Mesenchymal stem cell (in vitro differentiated cells and primary cell): ENCODE measurements around the gene RAB3GAP1.

Experiments
- DNase-seq: peaks from one replicate; pipeline ENCODE4 v3.0.0-alpha.2; 2013
- H2AFZ ChIP-seq: one replicate; pipeline ENCODE4 v1.6.1; 2013; ENCODE audit warnings: low read depth, mild to moderate bottlenecking, control low read depth, inconsistent platforms, low read length, moderate library complexity
- H2AK5ac ChIP-seq: 2 replicates; pipeline ENCODE4 v1.6.1; 2013; ENCODE audit warnings: low read length, moderate library complexity, mild to moderate bottlenecking, inconsistent platforms; ENCODE audit not compliant: severe bottlenecking
- H2BK120ac ChIP-seq: one replicate; pipeline ENCODE4 v1.6.1; 2013; ENCODE audit warnings: low read depth, mild to moderate bottlenecking, inconsistent platforms, low read length, moderate library complexity
- H2BK12ac ChIP-seq, 2 experiments: one replicate each; pipeline ENCODE4 v1.6.1; 2013; ENCODE audit warnings: inconsistent platforms in 2 of 2, low read length in 2 of 2, mild to moderate bottlenecking in 2 of 2, moderate library complexity in 2 of 2, control low read depth in 1 of 2
- H2BK15ac ChIP-seq: one replicate; pipeline ENCODE4 v1.6.1; 2013; ENCODE audit warnings: mild to moderate bottlenecking, low read depth, inconsistent platforms; ENCODE audit not compliant: poor library complexity, severe bottlenecking
- H2BK5ac ChIP-seq: 2 replicates; pipeline ENCODE4 v1.6.1; 2013; ENCODE audit warnings: low read depth, mild to moderate bottlenecking, low read length, control low read depth, inconsistent platforms; ENCODE audit not compliant: poor library complexity, severe bottlenecking
- H3K14ac ChIP-seq, 2 experiments: one replicate each; pipeline ENCODE4 v1.6.1; 2013; ENCODE audit warnings: inconsistent platforms in 2 of 2, low read length in 2 of 2, control low read depth in 1 of 2, mild to moderate bottlenecking in 1 of 2, moderate library complexity in 1 of 2
- H3K18ac ChIP-seq, 2 experiments: one replicate each; pipeline ENCODE4 v1.6.1; 2013; ENCODE audit warnings: inconsistent platforms in 2 of 2, low read length in 2 of 2, control low read depth in 1 of 2, low read depth in 1 of 2, mild to moderate bottlenecking in 1 of 2
- H3K23ac ChIP-seq, 2 experiments: one replicate each; pipeline ENCODE4 v1.6.1; 2013; ENCODE audit warnings: inconsistent platforms in 2 of 2, low read length in 2 of 2, mild to moderate bottlenecking in 2 of 2, moderate library complexity in 2 of 2, control low read depth in 1 of 2
- H3K27ac ChIP-seq: 2 replicates; pipeline ENCODE4 v1.5.1; 2013; ENCODE audit warnings: mild to moderate bottlenecking, moderate library complexity, low read length, control low read depth, inconsistent platforms; ENCODE audit not compliant: poor library complexity, severe bottlenecking
- H3K27me3 ChIP-seq, 2 experiments: 2 replicates each; pipeline versions ENCODE4 v1.6.1 to v1.7.0; 2013; ENCODE audit warnings: low read length in 2 of 2, mild to moderate bottlenecking in 2 of 2, moderate library complexity in 2 of 2, control low read depth in 1 of 2, inconsistent platforms in 1 of 2; ENCODE audit not compliant: control insufficient read depth in 1 of 2, insufficient read depth in 1 of 2
- H3K36me3 ChIP-seq, 2 experiments: 2 replicates each; pipeline versions ENCODE4 v1.6.1 to v1.7.0; 2013; ENCODE audit warnings: low read length in 2 of 2, control low read depth in 1 of 2, inconsistent platforms in 1 of 2, low read depth in 1 of 2, mild to moderate bottlenecking in 1 of 2; ENCODE audit not compliant: insufficient read depth in 2 of 2, control insufficient read depth in 1 of 2
- H3K4ac ChIP-seq, 2 experiments: one replicate each; pipeline ENCODE4 v1.6.1; 2013; ENCODE audit warnings: inconsistent platforms in 2 of 2, low read length in 2 of 2, mild to moderate bottlenecking in 2 of 2, moderate library complexity in 2 of 2, control low read depth in 1 of 2, low read depth in 1 of 2
- H3K4me1 ChIP-seq: 2 replicates; pipeline ENCODE4 v1.6.1; 2013; ENCODE audit warnings: low read depth, low read length, control low read depth; ENCODE audit not compliant: control insufficient read depth, insufficient read depth
- H3K4me2 ChIP-seq: 2 replicates; pipeline ENCODE4 v1.6.1; 2013; ENCODE audit warnings: low read length, mild to moderate bottlenecking, inconsistent platforms; ENCODE audit not compliant: poor library complexity, severe bottlenecking
- H3K4me3 ChIP-seq, 2 experiments: 2 replicates each; pipeline versions ENCODE4 v1.5.1 to v1.7.0; 2013; ENCODE audit warnings: low read length in 2 of 2, mild to moderate bottlenecking in 2 of 2, control low read depth in 1 of 2, low read depth in 1 of 2; ENCODE audit not compliant: insufficient read depth in 1 of 2
- H3K79me1 ChIP-seq: replicated peaks from 2 replicates; pipeline ENCODE4 v1.6.1; 2013; ENCODE audit warnings: mild to moderate bottlenecking, control low read depth, low read length, inconsistent platforms; ENCODE audit not compliant: poor library complexity, severe bottlenecking
- H3K9ac ChIP-seq: 2 replicates; pipeline ENCODE4 v1.7.0; 2013; ENCODE audit warnings: mild to moderate bottlenecking, low read length, moderate library complexity
- H3K9me3 ChIP-seq: 2 replicates; pipeline ENCODE4 v1.7.0; 2013; ENCODE audit warnings: mild to moderate bottlenecking, low read length; ENCODE audit not compliant: control insufficient read depth
- H4K8ac ChIP-seq: one replicate; pipeline ENCODE4 v1.6.1; 2013; ENCODE audit warnings: inconsistent platforms, mild to moderate bottlenecking, low read length, moderate library complexity
- H4K91ac ChIP-seq: one replicate; pipeline ENCODE4 v1.6.1; 2013; ENCODE audit warnings: mild to moderate bottlenecking, low read length, inconsistent platforms
- WGBS: methylation state at CpG from one replicate; pipeline ENCODE4 v1.1.7; 2013; ENCODE audit warnings: mixed read lengths; 5-methylcytosine and 5-hydroxymethylcytosine counted together

Gene RAB3GAP1

DNA sequence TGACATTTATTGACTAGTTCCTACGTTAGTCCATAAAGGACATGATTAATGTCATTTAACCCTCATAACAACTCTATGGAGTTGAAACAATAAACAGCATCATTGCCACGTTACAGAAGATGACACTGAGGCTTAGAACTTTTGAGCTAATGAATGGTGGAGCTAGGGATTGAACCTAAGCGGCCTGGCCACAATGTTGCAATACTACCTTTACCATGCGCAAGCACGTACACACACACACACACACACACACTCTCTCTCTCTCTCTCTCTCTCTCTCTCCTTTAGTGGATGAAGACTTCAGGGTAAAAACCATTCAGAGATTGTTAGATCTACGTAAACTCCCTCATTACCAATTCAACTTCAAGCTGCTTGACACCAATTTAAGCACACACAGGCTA lies 4.0 kb upstream of the RAB3GAP1 start:
- no peak overlapping the region for H3K27ac ChIP-seq
- no peaks in the 10 kb centered on the region for H3K4me1 ChIP-seq
- H3K4me3 ChIP-seq = no peak overlapping the region
- no peak overlapping the region for H2BK5ac ChIP-seq
- H4K91ac ChIP-seq = no peak overlapping the region
- no peak overlapping the region for H2AFZ ChIP-seq
- no peak overlapping the region for H2BK12ac ChIP-seq
- H3K4me2 ChIP-seq = no peak overlapping the region
- no peaks in the 10 kb centered on the region for H3K79me1 ChIP-seq
- no peak for DNase-seq
- H3K36me3 ChIP-seq = no peaks in the 10 kb centered on the region
- H3K23ac ChIP-seq = no peak overlapping the region
- H2BK120ac ChIP-seq = no peak overlapping the region
- 87% methylated on average over 6 of the region's 6 CpGs for WGBS
- no peaks in the 10 kb centered on the region for H3K9me3 ChIP-seq
- H3K14ac ChIP-seq = no peak overlapping the region
- H2BK15ac ChIP-seq = no peak overlapping the region
- no peak overlapping the region for H2AK5ac ChIP-seq
- no peak overlapping the region for H3K4ac ChIP-seq
- peaks cover 0 to 8% of the 10 kb centered on the region in 2 experiments for H3K27me3 ChIP-seq
- H4K8ac ChIP-seq = no peak overlapping the region
- no peak overlapping the region for H3K18ac ChIP-seq
- no peak overlapping the region for H3K9ac ChIP-seq

GRCh38 chr2:135050132-135050531 lies 2.0 kb upstream of the RAB3GAP1 start:
- no peaks in the 10 kb centered on the region for H3K4me1 ChIP-seq
- no peak overlapping the region for H2BK120ac ChIP-seq
- H4K91ac ChIP-seq = no peak overlapping the region
- H3K18ac ChIP-seq = no peak overlapping the region
- H3K4me3 ChIP-seq = no peak overlapping the region
- H2BK15ac ChIP-seq = no peak overlapping the region
- H3K9me3 ChIP-seq = no peaks in the 10 kb centered on the region
- WGBS = 84% methylated on average over 2 of the region's 3 CpGs
- no peak overlapping the region for H2BK12ac ChIP-seq
- no peak overlapping the region for H3K14ac ChIP-seq
- H4K8ac ChIP-seq = no peak overlapping the region
- H2AK5ac ChIP-seq = no peak overlapping the region
- no peaks in the 10 kb centered on the region for H3K79me1 ChIP-seq
- H3K27me3 ChIP-seq = peaks cover 0 to 3% of the 10 kb centered on the region in 2 experiments
- H3K27ac ChIP-seq = no peak overlapping the region
- no peak overlapping the region for H3K4ac ChIP-seq
- H3K23ac ChIP-seq = no peak overlapping the region
- H2BK5ac ChIP-seq = no peak overlapping the region
- no peak overlapping the region for H3K4me2 ChIP-seq
- no peak overlapping the region for H3K9ac ChIP-seq
- DNase-seq = no peak
- H2AFZ ChIP-seq = no peak overlapping the region
- H3K36me3 ChIP-seq = no peaks in the 10 kb centered on the region

DNA sequence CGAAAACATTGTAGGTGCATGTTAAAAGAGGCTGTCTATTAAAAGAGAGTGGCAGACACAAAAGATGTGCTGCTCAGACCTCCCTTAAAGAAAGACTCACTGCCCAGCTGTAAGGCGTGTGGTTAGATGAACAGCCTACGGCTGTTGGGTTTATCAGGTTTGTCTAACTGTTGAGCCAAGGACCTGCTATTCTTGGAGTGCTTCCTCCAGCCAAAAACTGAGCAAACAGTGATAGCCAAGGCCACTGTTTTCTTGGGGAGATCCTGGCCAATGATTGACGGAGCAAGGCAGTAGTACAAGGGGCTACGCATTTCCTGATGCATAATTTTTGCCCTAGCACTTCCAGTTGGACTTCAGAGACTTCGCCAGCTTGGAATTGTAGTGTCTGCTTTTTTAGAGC lies 1.4 kb upstream of the RAB3GAP1 start:
- no peak overlapping the region for H4K91ac ChIP-seq
- no peak overlapping the region for H2AK5ac ChIP-seq
- no peaks in the 10 kb centered on the region for H3K9me3 ChIP-seq
- no peak overlapping the region for H2BK120ac ChIP-seq
- no peak overlapping the region for H3K27ac ChIP-seq
- no peak overlapping the region for H3K4ac ChIP-seq
- H3K4me1 ChIP-seq = peaks cover 2% of the 10 kb centered on the region
- H2BK12ac ChIP-seq = no peak overlapping the region
- H4K8ac ChIP-seq = no peak overlapping the region
- no peak overlapping the region for H3K23ac ChIP-seq
- WGBS = 96% methylated on average over 6 of the region's 6 CpGs
- no peak overlapping the region for H3K18ac ChIP-seq
- H3K14ac ChIP-seq = no peak overlapping the region
- no peak overlapping the region for H2BK15ac ChIP-seq
- H2AFZ ChIP-seq = no peak overlapping the region
- DNase-seq = no peak
- no peak overlapping the region for H3K4me3 ChIP-seq
- H3K27me3 ChIP-seq = no peaks in the 10 kb centered on the region
- H3K9ac ChIP-seq = no peak overlapping the region
- no peak overlapping the region for H2BK5ac ChIP-seq
- no peak overlapping the region for H3K4me2 ChIP-seq
- H3K36me3 ChIP-seq = no peaks in the 10 kb centered on the region
- H3K79me1 ChIP-seq = no peaks in the 10 kb centered on the region

- Histone ChIP-seq H3K4me1 (peaks cover 5% of the 10 kb centered on the region), H2BK15ac (no peak overlapping the region), H3K9me3 (no peaks in the 10 kb centered on the region), H4K8ac (no peak overlapping the region), H2AK5ac (no peak overlapping the region), H3K27me3 (no peaks in the 10 kb centered on the region), H3K36me3 (peaks cover 0 to 10% of the 10 kb centered on the region in 2 experiments), H3K79me1 (no peaks in the 10 kb centered on the region), H3K27ac (no peak overlapping the region), H3K14ac (no peak overlapping the region), H3K4me3 (peak overlapping the region; percentile 64 to 91), H2AFZ (no peak overlapping the region), H2BK5ac (no peak overlapping the region), H4K91ac (no peak overlapping the region), H3K4ac (no peak overlapping the region), H2BK12ac (no peak overlapping the region), H2BK120ac (no peak overlapping the region), H3K18ac (no peak overlapping the region), H3K4me2 (peak overlapping the region; percentile 91), H3K23ac (peak overlapping the region in 1 of 2 experiments; percentile 94), H3K9ac (peak overlapping the region; percentile 98)
- WGBS = 46% methylated on average over 15 of the region's 15 CpGs
- no peak for DNase-seq
These were observed 944 bp downstream of the RAB3GAP1 start for GRCh38 chr2:135052997-135053474.
